GM12892 (cell line): ENCODE data around the gene WDR70.

ENCODE experiments used
- POLR2A ChIP-seq: IDR thresholded peaks from 2 replicates; pipeline ENCODE4 v1.6.1; 2011; ENCODE audit warnings: low read depth, low read length, control low read depth
- POLR2AphosphoS5 ChIP-seq: IDR thresholded peaks from 2 replicates; pipeline ENCODE4 v1.6.1; 2011; ENCODE audit warnings: low read depth, low read length, control low read depth

DNA sequence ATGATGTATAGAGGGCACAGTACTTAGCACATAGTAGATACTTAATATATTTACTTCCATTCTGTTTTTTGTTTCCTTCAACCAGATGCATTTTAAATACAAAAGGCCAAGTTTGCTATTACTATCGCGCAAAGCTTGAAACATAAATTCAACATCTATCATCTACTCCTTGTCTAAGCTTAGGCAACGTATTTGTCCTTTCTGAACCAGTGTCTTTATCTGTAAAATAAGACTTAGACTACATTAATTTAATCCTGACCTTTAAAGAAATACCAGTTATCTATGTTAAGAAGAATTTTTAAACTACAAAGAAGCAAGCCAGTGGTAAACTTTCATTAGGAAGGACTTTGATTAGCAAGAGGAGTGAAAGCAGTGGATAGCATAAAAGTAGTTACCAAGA is 173.0 kb downstream of the WDR70 start:
- TF ChIP-seq POLR2A = no peak
- no peak for TF ChIP-seq POLR2AphosphoS5
